Nephron (organoid): ENCODE results near the gene PREPL.

Experiments
- H3K27ac Mint-ChIP-seq, 3 experiments: 2 replicates each; pipeline ENCODE4 v1.8.0; 2020; ENCODE audit warnings: mixed read lengths in 3 of 3, mild to moderate bottlenecking in 2 of 3, moderate library complexity in 1 of 3
- H3K27me3 Mint-ChIP-seq: 2 replicates; pipeline ENCODE4 v1.8.0; 2021; ENCODE audit warnings: low read depth, mild to moderate bottlenecking, moderate library complexity, mixed read lengths
- H3K36me3 Mint-ChIP-seq: 2 replicates; pipeline ENCODE4 v1.8.0; 2020; ENCODE audit warnings: low read depth, mixed read lengths
- H3K4me1 Mint-ChIP-seq: 2 replicates; pipeline ENCODE4 v1.8.0; 2020; ENCODE audit warnings: mixed read lengths
- H3K4me3 Mint-ChIP-seq, 3 experiments: 2 replicates each; pipeline ENCODE4 v1.8.0; 2020; ENCODE audit warnings: mild to moderate bottlenecking in 3 of 3, mixed read lengths in 3 of 3, moderate library complexity in 2 of 3
- H3K9me3 Mint-ChIP-seq: 2 replicates; pipeline ENCODE4 v1.8.0; 2020; ENCODE audit warnings: mixed read lengths
- TF ChIP-seq, protein P1 (sequence below), 3 experiments: fragments of 200-600 bp; sonication (generic); IDR thresholded peaks; one replicate each; pipeline ENCODE4 v1.5.0; 2021; ENCODE audit warnings: antibody characterized with exemption in 3 of 3; ENCODE audit not compliant: unreplicated experiment in 3 of 3

Gene PREPL

DNA sequence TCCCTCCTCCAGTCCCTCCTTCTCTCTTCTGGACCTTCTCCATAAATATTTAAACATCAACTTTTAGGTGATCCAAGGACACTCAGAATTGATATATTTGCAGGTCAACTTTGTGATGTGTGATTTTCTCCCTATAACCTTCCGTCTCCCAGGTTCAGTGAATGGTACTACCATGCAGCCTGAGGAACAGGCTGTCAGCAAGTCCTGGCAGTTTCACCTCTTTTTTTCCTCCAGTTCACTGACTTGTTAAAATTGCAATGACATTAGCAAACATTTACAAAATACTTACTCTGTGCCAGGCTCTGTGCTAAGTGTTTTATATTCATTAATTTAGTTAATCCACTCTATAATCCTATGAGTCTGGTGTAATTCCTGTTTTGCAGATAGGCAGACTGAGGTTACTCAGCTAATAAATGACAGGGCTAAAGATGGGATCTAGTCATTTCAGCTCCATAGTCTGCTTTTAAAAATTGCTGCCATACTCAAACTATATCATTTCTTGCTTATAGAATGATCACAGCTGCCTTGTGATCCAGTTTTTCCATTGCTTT lies 78.1 kb downstream of the PREPL start:
- TF ChIP-seq, protein P1, sequence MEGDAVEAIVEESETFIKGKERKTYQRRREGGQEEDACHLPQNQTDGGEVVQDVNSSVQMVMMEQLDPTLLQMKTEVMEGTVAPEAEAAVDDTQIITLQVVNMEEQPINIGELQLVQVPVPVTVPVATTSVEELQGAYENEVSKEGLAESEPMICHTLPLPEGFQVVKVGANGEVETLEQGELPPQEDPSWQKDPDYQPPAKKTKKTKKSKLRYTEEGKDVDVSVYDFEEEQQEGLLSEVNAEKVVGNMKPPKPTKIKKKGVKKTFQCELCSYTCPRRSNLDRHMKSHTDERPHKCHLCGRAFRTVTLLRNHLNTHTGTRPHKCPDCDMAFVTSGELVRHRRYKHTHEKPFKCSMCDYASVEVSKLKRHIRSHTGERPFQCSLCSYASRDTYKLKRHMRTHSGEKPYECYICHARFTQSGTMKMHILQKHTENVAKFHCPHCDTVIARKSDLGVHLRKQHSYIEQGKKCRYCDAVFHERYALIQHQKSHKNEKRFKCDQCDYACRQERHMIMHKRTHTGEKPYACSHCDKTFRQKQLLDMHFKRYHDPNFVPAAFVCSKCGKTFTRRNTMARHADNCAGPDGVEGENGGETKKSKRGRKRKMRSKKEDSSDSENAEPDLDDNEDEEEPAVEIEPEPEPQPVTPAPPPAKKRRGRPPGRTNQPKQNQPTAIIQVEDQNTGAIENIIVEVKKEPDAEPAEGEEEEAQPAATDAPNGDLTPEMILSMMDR (IDR thresholded peaks at IDR 0.05; ENCODE audit: unreplicated experiment in 3 of 3): no peak
- Mint-ChIP-seq H3K4me1 (no peaks in the 10 kb centered on the region), H3K27ac (peak overlapping the region in 1 of 3 experiments; percentile 29), H3K4me3 (no peak overlapping the region), H3K9me3 (no peaks in the 10 kb centered on the region), H3K27me3 (no peaks in the 10 kb centered on the region), H3K36me3 (no peaks in the 10 kb centered on the region)

DNA sequence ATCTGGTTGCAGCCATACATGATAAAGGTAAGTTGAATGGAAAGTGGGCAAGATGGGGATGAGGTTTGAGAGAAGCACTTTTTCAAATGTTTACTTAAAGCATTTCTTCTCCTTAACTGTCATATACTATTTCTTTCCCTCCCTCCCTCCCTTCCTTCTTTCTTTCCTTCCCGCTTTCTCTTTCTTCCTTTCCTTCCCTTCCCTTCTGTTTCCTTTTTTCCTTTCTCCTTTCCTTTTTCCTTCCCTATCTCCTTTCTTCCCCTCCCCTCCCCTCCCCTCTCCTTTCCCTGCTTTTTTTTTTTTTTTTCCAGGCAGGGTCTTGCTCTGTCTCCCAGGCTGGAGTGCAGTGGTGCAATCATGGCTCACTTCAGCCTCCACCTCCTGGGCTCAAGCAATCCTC lies 80.4 kb downstream of the PREPL start:
- no peaks in the 10 kb centered on the region for H3K36me3 Mint-ChIP-seq
- H3K4me3 Mint-ChIP-seq: no peak overlapping the region
- TF ChIP-seq, protein P1 (IDR thresholded peaks at IDR 0.05; ENCODE audit: unreplicated experiment in 3 of 3): no peak
- H3K4me1 Mint-ChIP-seq: peaks cover 4% of the 10 kb centered on the region
- no peaks in the 10 kb centered on the region for H3K27me3 Mint-ChIP-seq
- H3K9me3 Mint-ChIP-seq: no peaks in the 10 kb centered on the region
- no peak overlapping the region for H3K27ac Mint-ChIP-seq

DNA sequence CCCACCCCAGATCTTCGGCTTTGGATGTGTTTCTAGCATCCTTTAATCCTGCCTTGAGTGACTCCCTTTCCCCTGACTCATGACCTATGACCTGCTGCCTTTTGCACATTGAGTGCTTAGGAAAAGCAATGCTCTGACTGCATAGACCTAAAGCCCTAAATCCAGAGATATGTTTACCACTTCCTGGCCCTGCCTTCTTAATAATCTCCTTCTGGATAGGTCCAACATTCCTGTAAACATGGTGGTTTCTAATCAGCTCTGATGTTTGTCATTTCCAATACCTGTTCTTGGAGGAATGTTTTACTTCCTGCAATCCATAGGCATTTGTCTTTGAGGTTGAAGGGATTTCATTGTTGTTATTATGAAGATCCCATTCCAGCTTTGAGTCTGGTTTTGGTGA lies 83.8 kb downstream of the PREPL start:
- Mint-ChIP-seq H3K27ac (peak overlapping the region; percentile 30 to 97 (median 70)), H3K27me3 (no peaks in the 10 kb centered on the region), H3K4me1 (peaks cover 4% of the 10 kb centered on the region), H3K36me3 (no peaks in the 10 kb centered on the region), H3K9me3 (no peaks in the 10 kb centered on the region), H3K4me3 (peak overlapping the region; percentile 77 to 86 (median 79))
- TF ChIP-seq, protein P1 (IDR thresholded peaks at IDR 0.05; ENCODE audit: unreplicated experiment in 3 of 3): no peak

DNA sequence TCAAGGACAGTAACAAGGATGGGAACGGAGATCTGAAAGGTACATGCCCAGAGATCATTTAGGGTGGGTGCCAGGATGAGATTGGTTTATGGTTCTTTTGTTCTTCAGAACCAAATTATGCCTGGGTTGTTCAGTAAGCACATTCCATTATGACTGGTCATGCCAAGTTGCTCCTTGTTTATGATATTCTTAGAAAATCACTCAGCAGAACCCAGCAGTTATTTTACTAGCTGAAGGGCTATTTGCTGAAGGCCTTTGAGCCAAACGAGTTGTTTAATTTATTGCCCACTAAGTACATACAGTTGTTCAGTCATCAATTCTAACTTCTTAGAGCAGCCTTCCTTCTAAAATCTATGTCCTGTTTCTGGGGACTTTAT lies 85.4 kb downstream of the PREPL start:
- no peaks in the 10 kb centered on the region for H3K9me3 Mint-ChIP-seq
- H3K36me3 Mint-ChIP-seq: no peaks in the 10 kb centered on the region
- peaks cover 4% of the 10 kb centered on the region for H3K4me1 Mint-ChIP-seq
- peak overlapping the region; percentile 70 to 97 (median 95) for H3K27ac Mint-ChIP-seq
- TF ChIP-seq, protein P1 (IDR thresholded peaks at IDR 0.05; ENCODE audit: unreplicated experiment in 3 of 3): no peak
- H3K27me3 Mint-ChIP-seq: no peaks in the 10 kb centered on the region
- H3K4me3 Mint-ChIP-seq: peak overlapping the region; percentile 77 to 86 (median 79)

DNA sequence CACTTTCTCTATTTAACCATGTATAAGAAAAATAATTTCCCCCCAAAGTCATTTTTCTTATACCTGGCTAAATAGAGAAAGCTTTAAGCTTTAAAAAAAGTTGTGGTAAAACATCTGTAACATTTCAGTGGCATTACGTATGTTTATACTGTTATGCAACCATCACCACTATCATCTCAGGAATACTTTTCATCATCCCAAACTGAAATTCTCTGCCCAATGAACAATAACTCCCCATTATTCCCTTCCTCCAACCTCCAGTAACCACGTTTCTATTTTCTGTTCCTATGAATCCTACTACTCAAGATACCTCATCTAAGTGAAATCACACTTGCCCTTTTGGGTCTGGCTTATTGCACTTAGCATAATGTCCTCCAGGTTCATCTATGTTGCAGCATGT lies 87.7 kb downstream of the PREPL start:
- Mint-ChIP-seq H3K4me1 (peaks cover 4% of the 10 kb centered on the region), H3K27me3 (no peaks in the 10 kb centered on the region), H3K27ac (no peak overlapping the region), H3K9me3 (no peaks in the 10 kb centered on the region), H3K36me3 (no peaks in the 10 kb centered on the region), H3K4me3 (no peak overlapping the region)
- TF ChIP-seq, protein P1 (IDR thresholded peaks at IDR 0.05; ENCODE audit: unreplicated experiment in 3 of 3): no peak

DNA sequence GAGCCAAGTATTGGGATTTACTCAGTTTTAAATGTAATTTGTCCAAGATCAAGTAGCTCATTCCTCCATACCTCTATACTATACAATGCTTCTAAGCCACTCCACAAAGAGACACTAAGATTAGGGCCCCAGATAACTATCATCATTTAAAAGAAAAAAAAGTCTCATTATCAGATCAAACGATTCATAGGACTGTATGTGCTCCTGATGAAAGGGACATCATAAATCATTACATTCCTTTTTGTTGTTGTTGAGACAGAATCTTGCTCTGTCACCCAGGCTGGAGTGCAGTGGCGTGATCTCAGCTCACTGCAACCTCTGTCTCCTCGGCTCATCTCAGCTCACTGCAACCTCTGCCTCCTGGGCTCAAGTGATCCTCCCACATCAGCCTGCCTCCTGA lies 88.2 kb downstream of the PREPL start:
- Mint-ChIP-seq H3K36me3 (no peaks in the 10 kb centered on the region), H3K9me3 (no peaks in the 10 kb centered on the region), H3K4me1 (peaks cover 6% of the 10 kb centered on the region), H3K27ac (no peak overlapping the region), H3K27me3 (no peaks in the 10 kb centered on the region), H3K4me3 (no peak overlapping the region)
- TF ChIP-seq, protein P1 (IDR thresholded peaks at IDR 0.05; ENCODE audit: unreplicated experiment in 3 of 3): no peak
